RWPE1 (cell line): Measurements from ENCODE around the gene MARK2.

Experiments used
- CTCF ChIA-PET: fragments of 350-600 bp; sonication (Branson Sonifier 250); formaldehyde crosslinking; extraction: SDS; loops from one replicate; lab custom pipeline; 2021; lab: Yijun Ruan, JAX
- POLR2A ChIA-PET: fragments of 400-600 bp; formaldehyde crosslinking; extraction: SDS; loops from one replicate; lab custom pipeline; 2020; ENCODE audit warnings: antibody characterized with exemption; ENCODE audit not compliant: low non-redundant PET; lab: Yijun Ruan, JAX
- DNase-seq: peaks from one replicate; pipeline ENCODE4 v3.0.0; 2012; ENCODE audit warnings: low spot score
- H3K27ac ChIP-seq: fragments of 450-650 bp; 2 replicates; pipeline ENCODE4 v1.5.1; 2017
- CTCF ChIP-seq: fragments of 450-650 bp; conservative IDR thresholded peaks from 2 replicates; pipeline ENCODE4 v1.5.1; 2017; ENCODE audit warnings: low read depth, mild to moderate bottlenecking

MARK2 gene

GRCh38 chr11:63908631-63909401 is 69.9 kb downstream of the MARK2 start:
- peak overlapping the region; percentile 34 for H3K27ac ChIP-seq
- DNase-seq, result no peak
- CTCF ChIA-PET, result no interaction called here
- POLR2A ChIA-PET, result no interaction called here
- TF ChIP-seq CTCF, result no peak

GRCh38 chr11:63909591-63910506 is 70.9 kb downstream of the MARK2 start:
- ChIA-PET POLR2A (interaction anchor here (0.6 kb wide), 1 partner anchor 80 kb away, joined by 3 read pairs; no protein-coding TSS in a partner anchor), CTCF (no interaction called here)
- no peak for DNase-seq
- H3K27ac ChIP-seq, result peak overlapping the region; percentile 51
- no peak for TF ChIP-seq CTCF

GRCh38 chr11:63910675-63911074 is 71.8 kb downstream of the MARK2 start:
- H3K27ac ChIP-seq, result peak overlapping the region; percentile 51
- ChIA-PET POLR2A (no interaction called here), CTCF (interaction anchor here (0.6 kb wide), 1 partner anchor 18 kb away, joined by 6 read pairs; no protein-coding TSS in a partner anchor)
- no peak for TF ChIP-seq CTCF
- no peak for DNase-seq

- DNase-seq, result no peak
- ChIA-PET CTCF (no interaction called here), POLR2A (no interaction called here)
- peak overlapping the region; percentile 51 for H3K27ac ChIP-seq
- TF ChIP-seq CTCF, result no peak
These were observed 72.5 kb downstream of the MARK2 start for GRCh38 chr11:63911440-63911839.

- DNase-seq, result no peak
- ChIA-PET POLR2A (no interaction called here), CTCF (no interaction called here)
- TF ChIP-seq CTCF, result no peak
- H3K27ac ChIP-seq, result peak overlapping the region; percentile 13; the same call in 1 of the 2 replicates
These were observed 73.0 kb downstream of the MARK2 start for GRCh38 chr11:63911876-63912275.

GRCh38 chr11:63912678-63913077 is 73.8 kb downstream of the MARK2 start:
- no peak for TF ChIP-seq CTCF
- ChIA-PET POLR2A (no interaction called here), CTCF (interaction anchor here (0.5 to 0.6 kb wide), 2 partner anchors 24 to 114 kb away, joined by 4 read pairs; no protein-coding TSS in a partner anchor)
- H3K27ac ChIP-seq, result peak overlapping the region; percentile 13; the same call in 1 of the 2 replicates
- no peak for DNase-seq
